SK-MEL-5 (cell line): ENCODE measurements around the gene LCORL. TPM values are rescaled to one million over a fixed set of nuclear protein-coding genes. Genes with fewer than 3 reads are reported as not detected.
"Not testable (repeated sequence)": the region's sequence is repeated elsewhere in the genome, so short reads cannot be mapped to it uniquely, and the experiment has no call there.

Source experiments
- DNase-seq: peaks from one replicate; pipeline ENCODE4 v3.0.0-alpha.2; 2016; ENCODE audit warnings: low read depth, low spot score
- in situ Hi-C: cut with HindIII; loops from 2 replicates; pipeline ENCODE4 v1.10.0; 2016; ENCODE audit warnings: low sequenced_read_pairs, high pct_unique_total_duplicates, low pct_unique_long_range_greater_than_20kb
- polyA plus RNA-seq, 2 experiments: library from polyadenylated mRNA; depleted of rRNA; stranded (reverse); fragments of >200 nt; gene quantifications; 2 replicates each; pipeline ENCODE4 v1.2.3, GENCODE V29; 2015
- total RNA-seq: library from RNA; depleted of rRNA; stranded (reverse); fragments of >200 nt; shearing (Covaris generic); gene quantifications from 2 replicates; pipeline ENCODE4 v1.2.3, GENCODE V29; 2014; rRNA removed

The LCORL gene
- 9.3 and 16.3 TPM in 2 replicates for total RNA-seq
- 3.2 and 4.1 TPM in 2 replicates for polyA plus RNA-seq (2015; cell fraction: cytosol; rRNA removed)
- 4.4 and 11.9 TPM in 2 replicates for polyA plus RNA-seq (2015; cell fraction: nucleus; rRNA removed)

DNA sequence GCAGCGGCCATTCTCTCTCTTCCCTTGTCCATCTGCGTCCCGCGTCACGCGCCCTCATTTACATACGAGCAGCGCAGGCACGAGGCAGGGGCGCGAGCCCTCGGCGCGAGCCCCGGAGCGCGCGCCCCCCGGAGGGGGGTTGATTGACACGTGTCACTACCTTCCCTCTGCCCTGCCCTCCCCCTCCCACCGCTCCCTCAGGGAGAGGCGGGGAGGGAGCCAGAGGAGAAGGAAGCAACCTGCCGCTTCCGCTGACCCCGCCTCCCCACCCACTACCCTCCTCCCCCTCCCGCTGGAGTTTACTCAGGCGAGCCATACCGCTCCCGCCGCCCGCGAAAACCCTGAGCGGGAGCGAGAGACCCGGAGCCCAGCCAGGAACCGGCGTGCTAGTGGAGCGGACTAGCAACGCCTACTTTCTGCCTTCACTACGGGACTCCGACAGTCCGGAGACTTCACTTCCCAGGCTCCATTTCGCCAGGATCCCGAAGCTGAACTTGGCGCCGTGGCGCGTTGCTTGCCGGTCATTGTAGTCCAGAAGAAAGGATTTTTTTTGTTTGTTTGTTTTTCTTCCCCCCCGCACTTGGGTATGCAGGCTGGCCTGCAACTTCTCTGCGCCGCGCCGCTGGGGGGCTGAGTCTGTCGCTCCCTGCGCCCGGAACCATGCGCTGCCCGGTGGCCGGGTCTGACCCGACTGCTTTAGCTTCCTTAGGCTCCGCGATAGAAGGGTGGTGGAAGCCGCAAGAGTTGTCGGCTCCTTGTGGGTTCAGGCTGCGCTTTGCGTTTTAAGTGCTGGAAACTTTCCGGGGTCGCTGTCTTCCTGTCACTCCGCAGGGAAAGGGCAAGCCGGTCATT lies at the start of gene LCORL:
Gene LCORL, minus strand, starts transcription at position 36 of the 852 bp plus-strand sequence. Its CDS starts 4 bp downstream, at position 32.
- peak; percentile 97 for DNase-seq
- in situ Hi-C loops = no loop called here

DNA sequence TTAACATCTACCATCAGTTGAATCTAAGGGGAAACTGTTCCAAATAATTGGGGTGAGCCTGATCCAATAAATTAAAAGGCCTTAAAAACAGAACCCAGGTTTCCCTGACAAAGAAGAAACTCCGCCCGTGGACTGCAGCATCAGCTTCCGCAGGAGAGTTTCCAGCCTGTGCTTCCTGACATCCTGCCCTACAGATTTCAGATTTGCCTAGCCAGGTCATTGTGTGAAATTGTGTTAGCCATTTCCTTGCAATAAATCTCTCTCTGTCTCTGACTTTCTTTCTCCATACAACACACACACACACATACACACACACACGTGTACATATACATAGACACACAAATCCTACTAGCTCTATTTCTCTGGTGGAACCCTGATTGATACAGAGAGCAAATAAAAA lies 48.3 kb upstream of the LCORL start:
- in situ Hi-C loops = no loop called here
- no peak for DNase-seq

DNA sequence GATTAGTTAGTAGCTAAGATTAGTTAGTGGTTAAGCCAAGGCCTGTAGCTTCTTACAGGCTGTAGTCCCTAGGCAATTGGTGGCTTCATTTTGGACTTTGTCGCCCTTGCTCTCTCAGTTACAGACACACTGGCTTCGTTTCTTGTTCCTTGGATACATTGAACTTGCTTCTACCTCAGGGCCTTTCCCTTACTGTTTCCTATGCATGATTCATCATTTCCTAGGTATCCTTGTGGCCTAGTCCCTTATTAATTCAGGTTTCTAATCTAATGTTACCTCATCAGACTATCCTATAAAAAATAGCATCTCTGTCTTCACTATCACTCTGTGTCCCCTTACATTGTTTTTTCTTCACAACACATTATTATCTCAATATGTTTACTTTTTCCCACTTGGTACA lies 45.5 kb upstream of the LCORL start:
- no peak for DNase-seq
- in situ Hi-C loops = no loop called here

DNA sequence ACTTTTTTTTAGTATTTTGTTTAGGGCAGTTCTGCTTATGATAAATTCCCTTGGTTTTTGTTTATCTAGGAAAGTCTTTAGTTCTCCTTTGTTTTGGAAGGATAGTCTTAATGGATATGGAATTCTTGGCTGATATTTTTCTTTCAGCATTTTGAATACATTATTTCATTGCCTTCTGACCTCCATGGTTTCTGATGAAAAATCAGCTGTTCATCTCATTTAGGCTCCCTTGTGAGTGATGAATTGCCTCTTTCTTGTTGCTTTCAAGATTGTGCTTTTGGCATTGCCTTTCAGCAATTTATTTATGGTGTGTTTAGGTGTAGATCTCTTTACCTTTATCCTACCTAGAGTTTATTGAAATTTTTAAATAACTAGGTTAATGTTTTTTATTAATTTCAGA lies 41.5 kb upstream of the LCORL start:
- DNase-seq = no peak
- in situ Hi-C loops = no loop called here

DNA sequence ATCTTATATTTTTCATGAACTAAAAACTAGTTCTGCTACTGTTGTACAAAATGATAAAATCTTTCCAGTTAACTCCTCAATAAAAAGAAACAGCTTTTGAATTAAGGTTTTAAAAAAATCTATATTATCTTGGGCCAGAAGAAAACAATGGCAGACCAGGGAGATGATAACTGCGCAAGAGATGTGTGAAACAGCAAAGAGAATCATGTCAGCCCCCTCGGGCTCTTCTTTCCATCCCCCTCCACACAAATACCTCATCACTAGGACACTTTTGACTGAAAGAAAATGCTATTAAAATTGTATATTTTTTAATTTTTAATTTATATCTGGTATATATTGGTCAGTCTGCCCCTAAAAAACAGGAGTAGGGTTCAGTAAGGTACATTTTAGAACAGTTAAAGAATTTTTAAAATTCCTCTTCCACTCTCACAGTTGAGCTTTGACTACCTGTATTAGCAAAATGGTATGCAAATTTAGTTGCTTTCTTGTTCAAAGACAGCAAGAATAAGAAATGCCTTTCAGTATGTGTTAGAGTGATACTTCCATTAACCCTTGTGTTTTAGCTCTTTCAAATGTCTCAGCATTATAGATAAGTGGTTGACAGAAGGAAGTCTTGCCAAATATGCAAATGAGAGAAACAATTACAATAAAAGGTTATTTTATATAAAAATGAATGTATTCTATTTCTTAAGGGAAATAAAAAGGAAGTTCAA lies 36.4 kb upstream of the LCORL start:
- in situ Hi-C loops = no loop called here

DNA sequence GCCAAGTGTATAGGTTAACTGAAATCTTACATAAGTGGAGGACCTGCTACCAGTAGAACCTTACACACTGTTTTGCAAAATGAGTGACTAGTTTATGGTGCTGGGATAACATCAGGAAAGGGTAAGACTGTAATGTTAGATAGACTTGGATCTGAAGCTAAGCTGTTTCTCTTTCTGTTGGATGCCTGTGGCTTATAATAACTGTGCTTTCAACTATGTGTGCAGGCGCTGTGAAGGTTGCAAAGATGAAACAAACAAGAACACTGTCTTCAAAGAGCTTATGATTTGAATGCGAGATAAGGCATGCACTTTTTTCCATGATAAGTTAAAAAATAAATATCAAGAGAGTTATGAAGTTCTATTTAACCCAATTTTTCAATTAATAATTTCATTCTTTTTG lies 34.5 kb upstream of the LCORL start:
- in situ Hi-C loops = no loop called here
- no peak for DNase-seq

More for the DNA sequence above, 36.4 kb upstream of the LCORL start:
- DNase-seq = no peak

DNA sequence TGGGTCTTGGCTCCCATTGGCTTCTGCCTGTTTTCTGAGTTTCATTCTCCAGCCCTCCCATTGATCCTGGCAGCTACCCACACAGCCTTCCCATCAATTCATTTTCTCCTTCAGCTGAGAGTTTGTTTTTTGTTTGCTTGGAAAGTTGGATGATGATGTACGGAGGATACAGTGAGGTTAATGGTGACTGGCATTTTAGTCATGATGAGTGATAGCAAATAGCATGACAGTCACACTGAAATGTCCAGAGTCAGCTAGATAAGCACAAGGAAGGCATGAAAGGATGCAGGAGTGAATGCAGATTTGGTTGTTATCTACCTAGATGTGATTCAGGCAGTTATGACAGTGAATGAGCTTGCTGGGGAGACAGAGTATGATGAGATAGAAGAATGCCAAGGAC lies 30.6 kb upstream of the LCORL start:
- DNase-seq = no peak
- in situ Hi-C loops = no loop called here

DNA sequence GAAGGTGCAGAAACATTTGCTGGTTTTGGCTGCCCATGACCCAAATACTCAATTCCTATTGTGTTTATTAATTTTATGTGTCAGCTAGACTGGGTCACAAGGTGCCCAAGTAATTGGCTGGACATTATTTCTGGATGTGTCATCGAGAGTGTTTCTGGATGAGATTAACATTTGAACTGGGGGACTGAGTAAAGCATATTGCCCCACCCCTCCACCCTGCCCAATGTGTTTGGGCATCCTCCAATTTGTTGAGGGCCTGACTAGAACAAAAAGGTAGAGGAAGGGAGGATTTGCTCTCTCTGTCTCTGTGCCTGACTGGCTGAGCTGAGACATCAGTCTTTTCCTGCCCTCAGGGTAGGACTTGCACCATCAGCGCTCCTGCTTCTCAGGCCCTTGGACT lies 29.7 kb upstream of the LCORL start:
- no peak for DNase-seq
- in situ Hi-C loops = no loop called here

DNA sequence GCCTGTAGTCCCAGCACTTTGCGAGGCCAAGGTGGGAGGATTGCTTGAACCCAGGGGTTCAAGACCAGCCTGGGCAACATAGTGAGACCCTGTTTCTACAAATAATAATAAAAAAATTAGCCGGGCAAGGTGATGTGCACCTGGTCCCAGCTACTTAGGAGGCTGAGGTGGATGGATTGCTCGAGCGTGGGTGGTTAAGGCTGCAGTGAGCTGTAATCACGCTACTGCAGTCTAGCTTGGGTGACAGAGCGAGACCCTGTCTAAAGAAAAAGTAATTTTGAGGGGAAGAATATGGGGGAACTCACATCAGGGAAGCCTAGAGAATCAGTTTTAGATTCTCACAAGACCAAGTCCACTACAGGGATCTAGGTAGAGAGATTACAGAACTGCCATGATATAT lies 28.9 kb upstream of the LCORL start:
- in situ Hi-C loops = no loop called here
- DNase-seq = no peak

DNA sequence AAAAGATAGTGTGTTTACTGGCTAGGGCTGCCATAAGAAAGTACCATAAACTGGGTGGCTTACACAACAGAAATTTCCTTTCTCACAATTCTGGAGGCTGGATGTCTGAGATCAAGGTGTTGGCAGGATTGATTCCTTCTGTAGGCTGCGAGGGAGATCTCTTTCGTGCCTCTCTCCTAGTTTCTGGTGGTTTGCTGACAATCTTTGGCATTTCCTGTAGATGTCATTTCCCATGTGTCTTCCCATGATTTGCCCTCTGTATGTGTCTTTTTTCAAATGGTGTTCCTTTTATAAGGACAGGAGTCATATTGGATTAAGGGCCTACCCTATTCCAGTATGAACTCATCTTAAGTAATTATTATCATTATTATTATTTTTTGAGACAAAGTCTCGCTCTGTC lies 27.9 kb upstream of the LCORL start:
- in situ Hi-C loops = no loop called here
- DNase-seq = no peak

DNA sequence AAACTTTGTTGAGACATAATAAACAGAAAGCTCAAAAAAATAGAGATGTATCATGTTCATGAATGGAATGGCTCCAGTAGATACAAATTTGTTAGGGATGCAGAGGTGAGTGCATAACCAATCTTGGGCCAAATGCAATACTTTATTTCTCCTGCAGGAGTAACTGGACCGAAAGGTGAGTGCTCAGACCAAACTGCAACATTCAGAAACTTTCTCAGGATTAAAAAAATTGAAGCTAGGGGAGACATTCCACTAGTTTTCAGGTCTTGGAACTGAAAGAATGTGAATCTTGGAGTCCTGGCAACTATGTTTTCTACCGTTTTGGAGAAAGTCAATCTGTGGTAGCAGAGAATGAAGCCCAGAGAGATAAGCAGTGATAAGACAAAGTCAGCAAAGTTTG lies 21.2 kb upstream of the LCORL start:
- DNase-seq = peak; percentile 19
- in situ Hi-C loops = no loop called here

DNA sequence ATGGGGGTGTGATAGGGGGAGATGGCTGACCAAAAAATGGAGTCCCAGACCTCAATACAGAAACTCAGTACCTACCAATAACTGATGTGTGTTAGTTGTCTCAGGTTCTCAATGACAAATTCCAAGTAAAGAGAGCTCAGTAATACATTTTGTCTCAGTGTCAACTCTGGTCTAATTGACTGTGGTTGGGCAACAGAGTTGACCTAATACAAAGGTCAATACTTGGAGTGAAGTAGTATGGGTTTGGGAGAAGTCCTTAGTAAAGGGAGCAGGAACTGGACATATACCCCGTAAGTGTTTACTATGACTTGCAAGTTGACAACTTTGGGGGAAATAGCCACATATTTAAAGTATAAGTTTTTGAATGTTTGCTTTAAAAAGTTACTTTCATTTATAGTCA lies 20.5 kb upstream of the LCORL start:
- DNase-seq = no peak
- in situ Hi-C loops = no loop called here

DNA sequence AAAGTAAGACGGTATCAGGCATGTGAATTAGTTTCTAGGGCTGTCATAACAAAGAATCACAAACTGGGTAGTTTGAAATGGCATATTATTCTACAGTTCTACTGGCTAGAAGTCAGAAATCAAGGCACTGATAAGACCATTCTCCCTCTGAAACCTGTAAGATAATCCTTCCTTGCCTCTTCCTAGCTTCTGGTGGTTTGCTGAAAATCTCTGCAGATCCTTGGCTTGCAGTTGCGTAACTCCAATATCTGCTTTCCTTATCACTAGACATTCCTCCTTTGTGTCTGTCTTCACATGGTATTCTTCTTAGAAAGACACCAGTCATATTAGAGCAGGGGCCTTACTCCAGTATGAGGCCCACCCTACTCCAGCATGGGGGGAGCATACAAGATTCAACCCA lies 19.6 kb upstream of the LCORL start:
- no peak for DNase-seq
- in situ Hi-C loops = no loop called here

DNA sequence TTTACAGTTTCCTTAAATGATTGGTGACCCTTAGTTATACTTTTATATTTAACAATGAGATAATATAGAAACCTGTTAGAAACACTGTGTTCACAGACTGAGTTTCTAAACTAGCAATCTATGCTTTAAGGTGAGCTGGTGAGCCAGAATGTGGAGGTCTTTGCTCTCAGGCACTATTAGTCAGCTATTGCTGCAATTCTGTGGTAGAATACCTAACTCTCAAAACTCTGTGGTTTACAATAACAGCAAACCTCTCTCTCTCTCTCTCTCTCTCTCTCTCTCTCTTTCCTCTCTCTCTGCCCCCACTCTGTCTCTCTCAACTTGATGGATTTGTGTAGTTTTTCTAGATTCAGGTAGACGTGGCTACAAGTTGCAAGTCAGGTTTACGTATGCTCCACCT lies 17.6 kb upstream of the LCORL start:
- in situ Hi-C loops = no loop called here
- DNase-seq = no peak

DNA sequence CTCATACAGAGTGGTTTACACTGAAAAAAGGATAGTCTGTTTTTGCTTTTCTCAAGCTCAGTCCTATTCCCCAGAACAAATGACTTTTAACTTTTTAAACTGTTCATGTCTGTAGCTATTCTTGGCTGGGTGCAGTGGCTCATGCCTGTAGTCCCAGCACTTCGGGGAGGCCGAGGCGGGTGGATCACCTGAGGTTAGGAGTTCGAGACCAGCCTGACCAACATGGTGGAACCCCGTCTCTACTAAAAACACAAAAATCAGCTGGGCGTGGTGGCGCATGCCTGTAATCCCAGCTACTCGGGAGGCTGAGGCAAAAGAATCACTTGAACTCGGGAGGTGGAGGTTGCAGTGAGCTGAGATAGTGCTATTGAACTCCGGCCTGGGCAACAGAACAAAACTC lies 14.8 kb upstream of the LCORL start:
- DNase-seq, in situ Hi-C loops: not testable (repeated sequence)

DNA sequence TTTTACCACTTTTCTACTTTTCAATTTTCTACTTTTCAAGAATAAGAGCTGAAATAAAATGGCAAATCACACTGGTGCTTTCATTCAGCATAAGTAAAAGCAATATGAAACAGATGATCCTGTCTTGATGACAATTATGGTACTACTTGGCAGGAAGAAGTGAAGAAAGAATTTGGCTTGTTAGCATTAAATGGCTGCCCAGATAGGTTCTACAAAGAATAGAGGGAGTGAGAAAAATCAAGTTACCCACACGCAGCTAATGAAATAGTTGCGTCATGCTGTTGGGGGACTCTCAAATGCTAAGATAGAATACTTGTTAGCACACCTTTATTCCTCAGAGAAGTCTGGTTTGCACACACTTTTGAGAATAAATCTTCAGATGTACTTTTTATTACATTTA lies 12.5 kb upstream of the LCORL start:
- no peak for DNase-seq
- in situ Hi-C loops = no loop called here

DNA sequence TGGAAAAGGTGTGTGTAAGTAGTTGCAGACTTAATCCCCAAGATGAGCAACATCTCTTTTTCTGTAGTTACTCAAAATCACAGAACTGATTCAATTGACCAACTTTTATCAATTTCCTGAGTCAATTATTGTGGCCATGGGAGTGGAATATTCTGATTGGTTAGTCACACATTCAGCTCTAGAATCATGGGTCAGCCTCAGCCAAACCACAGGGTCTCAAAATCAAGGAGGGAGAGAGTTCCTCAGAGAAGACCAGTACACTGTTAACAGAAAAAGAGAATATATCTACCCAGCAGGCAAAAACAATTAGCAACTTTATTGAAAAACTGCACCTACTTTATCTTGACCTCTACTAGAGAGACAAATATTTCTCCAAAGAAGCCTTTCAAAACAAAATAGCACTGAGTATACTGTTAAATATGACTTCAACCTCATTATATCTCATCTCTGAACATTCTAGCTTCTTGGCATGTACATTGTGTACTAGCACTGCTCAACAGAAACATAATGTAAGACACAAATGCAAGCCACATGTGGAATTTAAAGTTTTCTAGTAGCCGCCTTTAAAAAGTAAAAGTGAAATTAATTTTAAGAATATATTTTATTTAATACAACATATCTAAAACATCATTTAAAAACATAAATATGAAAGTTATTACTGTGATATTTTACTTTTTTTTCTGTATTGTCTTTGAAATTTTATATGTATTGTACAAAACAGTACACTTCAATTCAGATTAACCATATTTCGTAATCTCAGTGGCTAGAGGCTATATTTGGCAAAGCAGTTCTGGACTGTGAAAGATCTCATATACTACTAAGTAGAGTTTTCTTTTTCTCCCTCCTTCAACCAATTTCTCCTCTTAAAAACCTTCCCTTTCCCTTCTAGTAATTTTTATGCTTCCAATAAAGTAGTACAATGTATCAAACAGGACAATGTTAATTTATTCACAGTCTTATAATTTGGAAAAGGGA lies 11.8 kb upstream of the LCORL start:
- in situ Hi-C loops = no loop called here
- DNase-seq = no peak

DNA sequence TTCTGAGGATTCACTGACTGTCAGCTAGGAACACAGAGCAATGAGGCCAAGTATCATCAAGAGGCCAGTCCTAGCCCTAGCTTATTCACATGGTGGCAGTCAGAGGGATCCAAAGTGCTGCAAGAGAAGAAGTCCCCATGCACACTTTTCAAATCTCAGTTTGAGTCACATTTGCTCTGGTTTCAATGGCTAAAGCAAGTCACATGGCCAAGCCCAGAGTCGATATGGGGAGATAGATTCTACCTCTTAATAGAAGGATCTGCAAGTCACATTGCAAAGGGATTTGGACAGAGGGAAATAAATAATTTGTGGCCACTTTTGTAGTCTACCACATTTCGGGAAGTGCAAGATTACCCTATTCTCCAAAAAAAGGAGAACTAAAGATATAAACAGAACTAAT lies 3.7 kb upstream of the LCORL start:
- in situ Hi-C loops = no loop called here
- DNase-seq = no peak
